Neural progenitor cell (in vitro differentiated cells): ENCODE data around the gene RDM1. TPM values are rescaled to one million over a fixed set of nuclear protein-coding genes. Genes with fewer than 3 reads are reported as not detected.

Source experiments
- DNase-seq: peaks from one replicate; pipeline ENCODE4 v3.0.0-alpha.2; 2016; ENCODE audit warnings: low spot score
- H2AFZ ChIP-seq: fragments of 200-600 bp; sonication (generic); replicated peaks from 2 replicates; pipeline ENCODE4 v1.6.1; 2016; ENCODE audit warnings: antibody characterized with exemption
- H3F3A ChIP-seq: fragments of 200-600 bp; sonication (generic); 2 replicates; pipeline ENCODE4 v1.6.1; 2016; ENCODE audit warnings: antibody characterized with exemption, low read depth
- H3K27ac ChIP-seq: fragments of 200-600 bp; sonication (generic); 2 replicates; pipeline ENCODE4 v1.5.1; 2016; ENCODE audit warnings: mild to moderate bottlenecking
- H3K27me3 ChIP-seq: fragments of 200-600 bp; sonication (generic); 2 replicates; pipeline ENCODE4 v1.6.1; 2016; ENCODE audit warnings: mild to moderate bottlenecking, moderate library complexity
- H3K36me3 ChIP-seq: fragments of 200-600 bp; sonication (generic); 2 replicates; pipeline ENCODE4 v1.5.1; 2016
- H3K4me1 ChIP-seq: fragments of 200-600 bp; sonication (generic); 2 replicates; pipeline ENCODE4 v1.6.1; 2016; ENCODE audit warnings: mixed run types
- H3K4me2 ChIP-seq: fragments of 200-600 bp; sonication (generic); 2 replicates; pipeline ENCODE4 v1.6.1; 2016
- H3K4me3 ChIP-seq: fragments of 200-600 bp; sonication (generic); 2 replicates; pipeline ENCODE4 v1.5.1; 2016
- H3K79me2 ChIP-seq: fragments of 200-600 bp; sonication (generic); 2 replicates; pipeline ENCODE4 v1.6.1; 2016; ENCODE audit warnings: low read depth
- H3K9ac ChIP-seq: fragments of 200-600 bp; sonication (generic); 2 replicates; pipeline ENCODE4 v1.6.1; 2016
- H3K9me3 ChIP-seq: fragments of 200-600 bp; sonication (generic); 2 replicates; pipeline ENCODE4 v1.5.1; 2016; ENCODE audit warnings: low read depth
- H4K20me1 ChIP-seq: fragments of 200-600 bp; sonication (generic); 2 replicates; pipeline ENCODE4 v1.6.1; 2016; ENCODE audit warnings: low read depth
- H3K27ac Mint-ChIP-seq: 3 replicates; pipeline ENCODE4 v1.8.0; 2021; ENCODE audit warnings: mixed read lengths
- H3K27me3 Mint-ChIP-seq: 2 replicates; pipeline ENCODE4 v1.8.0; 2022; ENCODE audit warnings: low read depth, mild to moderate bottlenecking, inconsistent platforms, moderate library complexity, mixed read lengths; ENCODE audit not compliant: insufficient read depth
- H3K36me3 Mint-ChIP-seq: 3 replicates; pipeline ENCODE4 v1.8.0; 2021; ENCODE audit warnings: mixed read lengths
- H3K4me1 Mint-ChIP-seq: 3 replicates; pipeline ENCODE4 v1.8.0; 2021; ENCODE audit warnings: mixed read lengths
- H3K4me3 Mint-ChIP-seq: 3 replicates; pipeline ENCODE4 v1.8.0; 2021; ENCODE audit warnings: mild to moderate bottlenecking, moderate library complexity, mixed read lengths
- H3K9me3 Mint-ChIP-seq: 3 replicates; pipeline ENCODE4 v1.8.0; 2020; ENCODE audit warnings: mixed read lengths
- EZH2 ChIP-seq: fragments of 200-600 bp; sonication (generic); IDR thresholded peaks from 2 replicates; pipeline ENCODE4 v1.6.1; 2017; ENCODE audit warnings: antibody characterized with exemption, mild to moderate bottlenecking, moderate library complexity
- EZH2phosphoT487 ChIP-seq: fragments of 200-600 bp; sonication (generic); IDR thresholded peaks from 2 replicates; pipeline ENCODE4 v1.6.1; 2017; ENCODE audit warnings: antibody characterized with exemption
- total RNA-seq: library from RNA; depleted of rRNA; stranded (reverse); fragments of >200 nt; gene quantifications from 2 replicates; pipeline ENCODE4 v1.2.3, GENCODE V29; 2015; ENCODE audit warnings: low replicate concordance
- TF ChIP-seq, protein P1 (sequence below): fragments of 200-600 bp; sonication (generic); IDR thresholded peaks from 2 replicates; pipeline ENCODE4 v1.5.1; 2017; ENCODE audit warnings: antibody characterized with exemption, mild to moderate bottlenecking

RDM1 gene
- total RNA-seq, 1 donor from 2014 or later: 28.8 TPM

GRCh38 chr17:35973333-35974260 lies 43.0 kb upstream of the RDM1 start:
- peak overlapping the region; percentile 26 for H2AFZ ChIP-seq
- no peaks in the 10 kb centered on the region for H3K36me3 ChIP-seq
- H3K4me3 ChIP-seq: no peak overlapping the region
- H3K9ac ChIP-seq: no peak overlapping the region
- no peaks in the 10 kb centered on the region for H3K9me3 ChIP-seq
- Mint-ChIP-seq H3K4me3 (no peak overlapping the region), H3K4me1 (peaks cover 2% of the 10 kb centered on the region), H3K27me3 (no peaks in the 10 kb centered on the region), H3K36me3 (no peaks in the 10 kb centered on the region), H3K9me3 (no peaks in the 10 kb centered on the region), H3K27ac (no peak overlapping the region)
- H3F3A ChIP-seq: no peaks in the 10 kb centered on the region
- no peaks in the 10 kb centered on the region for H3K27me3 ChIP-seq
- no peaks in the 10 kb centered on the region for H3K79me2 ChIP-seq
- no peaks in the 10 kb centered on the region for H3K4me1 ChIP-seq
- no peak overlapping the region for H3K4me2 ChIP-seq
- H3K27ac ChIP-seq: no peak overlapping the region
- no peak for DNase-seq
- no peaks in the 10 kb centered on the region for H4K20me1 ChIP-seq
- TF ChIP-seq, protein P1, sequence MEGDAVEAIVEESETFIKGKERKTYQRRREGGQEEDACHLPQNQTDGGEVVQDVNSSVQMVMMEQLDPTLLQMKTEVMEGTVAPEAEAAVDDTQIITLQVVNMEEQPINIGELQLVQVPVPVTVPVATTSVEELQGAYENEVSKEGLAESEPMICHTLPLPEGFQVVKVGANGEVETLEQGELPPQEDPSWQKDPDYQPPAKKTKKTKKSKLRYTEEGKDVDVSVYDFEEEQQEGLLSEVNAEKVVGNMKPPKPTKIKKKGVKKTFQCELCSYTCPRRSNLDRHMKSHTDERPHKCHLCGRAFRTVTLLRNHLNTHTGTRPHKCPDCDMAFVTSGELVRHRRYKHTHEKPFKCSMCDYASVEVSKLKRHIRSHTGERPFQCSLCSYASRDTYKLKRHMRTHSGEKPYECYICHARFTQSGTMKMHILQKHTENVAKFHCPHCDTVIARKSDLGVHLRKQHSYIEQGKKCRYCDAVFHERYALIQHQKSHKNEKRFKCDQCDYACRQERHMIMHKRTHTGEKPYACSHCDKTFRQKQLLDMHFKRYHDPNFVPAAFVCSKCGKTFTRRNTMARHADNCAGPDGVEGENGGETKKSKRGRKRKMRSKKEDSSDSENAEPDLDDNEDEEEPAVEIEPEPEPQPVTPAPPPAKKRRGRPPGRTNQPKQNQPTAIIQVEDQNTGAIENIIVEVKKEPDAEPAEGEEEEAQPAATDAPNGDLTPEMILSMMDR: no peak
- TF ChIP-seq EZH2phosphoT487 (no peak), EZH2 (no peak)

DNA sequence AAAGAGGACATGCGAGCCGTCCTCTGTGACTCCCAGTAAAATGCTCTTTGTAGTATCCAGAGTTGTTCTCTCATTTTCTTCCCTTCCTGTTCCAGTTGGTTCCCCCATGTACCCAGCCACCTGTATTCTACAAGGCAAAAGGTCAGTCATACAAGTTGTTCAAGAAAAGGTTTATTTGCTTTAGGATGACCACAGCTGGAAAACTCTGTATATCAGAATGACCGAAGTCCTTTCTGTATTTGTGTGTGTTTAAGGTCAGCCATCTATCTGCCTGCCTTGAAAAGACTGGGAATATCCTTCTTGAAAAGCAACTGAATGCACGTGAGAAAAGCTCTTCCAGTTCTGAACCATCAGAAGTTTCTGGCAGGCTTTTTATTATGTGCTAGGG lies 42.4 kb upstream of the RDM1 start:
- TF ChIP-seq, protein P1: no peak
- TF ChIP-seq EZH2phosphoT487: no peak
- no peak for TF ChIP-seq EZH2
- Mint-ChIP-seq H3K9me3 (no peaks in the 10 kb centered on the region), H3K36me3 (no peaks in the 10 kb centered on the region), H3K27me3 (no peaks in the 10 kb centered on the region), H3K4me3 (no peak overlapping the region), H3K4me1 (peaks cover 2% of the 10 kb centered on the region), H3K27ac (no peak overlapping the region)
- Histone ChIP-seq H3K9ac (no peak overlapping the region), H3K4me2 (no peak overlapping the region), H4K20me1 (no peaks in the 10 kb centered on the region), H3K4me3 (no peak overlapping the region), H3K27me3 (no peaks in the 10 kb centered on the region), H2AFZ (no peak overlapping the region), H3K36me3 (no peaks in the 10 kb centered on the region), H3K79me2 (no peaks in the 10 kb centered on the region), H3K27ac (no peak overlapping the region), H3K9me3 (no peaks in the 10 kb centered on the region), H3K4me1 (no peaks in the 10 kb centered on the region), H3F3A (no peaks in the 10 kb centered on the region)
- DNase-seq: no peak

DNA sequence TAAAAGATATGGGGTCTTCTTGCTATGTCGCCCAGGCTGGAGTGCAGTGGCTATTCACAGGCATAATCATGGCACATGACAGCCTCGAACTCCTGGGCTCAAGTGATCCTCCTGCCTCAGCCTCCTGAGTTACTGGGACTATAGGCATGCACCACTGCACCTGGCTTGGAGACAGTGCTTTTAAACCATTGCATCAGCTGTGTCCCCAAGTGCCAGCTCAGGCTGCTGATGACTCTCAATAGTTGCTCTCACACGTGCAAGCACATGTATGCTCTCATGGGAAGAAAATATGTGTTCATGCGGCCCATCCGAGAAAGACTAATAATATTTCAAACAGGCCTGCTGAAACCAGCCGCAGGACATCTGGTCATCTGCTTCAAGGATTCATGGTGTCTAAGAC lies 42.0 kb upstream of the RDM1 start:
- no peaks in the 10 kb centered on the region for H3K79me2 ChIP-seq
- H4K20me1 ChIP-seq: no peaks in the 10 kb centered on the region
- H3K36me3 Mint-ChIP-seq: no peaks in the 10 kb centered on the region
- no peak overlapping the region for H3K9ac ChIP-seq
- peaks cover 2% of the 10 kb centered on the region for H3K4me1 Mint-ChIP-seq
- DNase-seq: no peak
- H3K36me3 ChIP-seq: no peaks in the 10 kb centered on the region
- no peaks in the 10 kb centered on the region for H3F3A ChIP-seq
- no peak overlapping the region for H3K4me3 Mint-ChIP-seq
- no peak overlapping the region for H3K27ac Mint-ChIP-seq
- no peaks in the 10 kb centered on the region for H3K27me3 Mint-ChIP-seq
- TF ChIP-seq EZH2phosphoT487 (no peak), EZH2 (no peak)
- TF ChIP-seq, protein P1: no peak
- no peaks in the 10 kb centered on the region for H3K4me1 ChIP-seq
- H3K9me3 Mint-ChIP-seq: no peaks in the 10 kb centered on the region
- no peak overlapping the region for H3K27ac ChIP-seq
- H3K4me3 ChIP-seq: no peak overlapping the region
- no peaks in the 10 kb centered on the region for H3K27me3 ChIP-seq
- no peak overlapping the region for H3K4me2 ChIP-seq
- no peak overlapping the region for H2AFZ ChIP-seq
- no peaks in the 10 kb centered on the region for H3K9me3 ChIP-seq
